PC-3 (cell line): ENCODE results near the gene KANSL1L.

Source experiments
- EZH2 ChIP-seq: fragments of 300-600 bp; sonication (generic); IDR thresholded peaks from one replicate; pipeline ENCODE4 v1.6.1; 2017; ENCODE audit warnings: antibody characterized with exemption, mild to moderate bottlenecking, low read length; ENCODE audit not compliant: unreplicated experiment
- EZH2phosphoT487 ChIP-seq: fragments of 300-600 bp; sonication (generic); IDR thresholded peaks from 2 replicates; pipeline ENCODE4 v1.6.1; 2018; ENCODE audit warnings: mild to moderate bottlenecking, antibody characterized with exemption, low read length, borderline replicate concordance
- TF ChIP-seq, protein P1 (sequence below): fragments of 300-600 bp; sonication (generic); conservative IDR thresholded peaks from 2 replicates; pipeline ENCODE4 v1.5.1; 2017; ENCODE audit warnings: antibody characterized with exemption, low read depth, mild to moderate bottlenecking, low read length

DNA sequence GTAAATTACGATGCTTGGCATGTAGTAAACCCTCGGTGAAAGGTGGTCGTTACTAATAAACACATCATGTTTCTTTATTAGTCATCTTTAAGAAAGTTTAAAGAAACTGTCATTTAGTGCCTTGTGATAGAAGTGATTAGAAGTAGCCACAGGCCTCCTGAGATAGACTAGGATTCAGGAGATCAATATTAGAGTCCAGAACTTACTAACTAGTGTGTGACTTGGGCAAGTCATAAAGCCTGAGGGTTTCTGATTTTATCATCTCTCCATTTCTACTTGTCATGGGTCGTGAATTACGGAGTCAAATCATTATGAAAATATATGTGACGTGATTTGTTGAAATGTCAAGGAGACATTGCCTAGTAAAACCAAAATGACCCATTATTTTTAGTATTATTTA lies 162.1 kb downstream of the KANSL1L start:
- TF ChIP-seq, protein P1, sequence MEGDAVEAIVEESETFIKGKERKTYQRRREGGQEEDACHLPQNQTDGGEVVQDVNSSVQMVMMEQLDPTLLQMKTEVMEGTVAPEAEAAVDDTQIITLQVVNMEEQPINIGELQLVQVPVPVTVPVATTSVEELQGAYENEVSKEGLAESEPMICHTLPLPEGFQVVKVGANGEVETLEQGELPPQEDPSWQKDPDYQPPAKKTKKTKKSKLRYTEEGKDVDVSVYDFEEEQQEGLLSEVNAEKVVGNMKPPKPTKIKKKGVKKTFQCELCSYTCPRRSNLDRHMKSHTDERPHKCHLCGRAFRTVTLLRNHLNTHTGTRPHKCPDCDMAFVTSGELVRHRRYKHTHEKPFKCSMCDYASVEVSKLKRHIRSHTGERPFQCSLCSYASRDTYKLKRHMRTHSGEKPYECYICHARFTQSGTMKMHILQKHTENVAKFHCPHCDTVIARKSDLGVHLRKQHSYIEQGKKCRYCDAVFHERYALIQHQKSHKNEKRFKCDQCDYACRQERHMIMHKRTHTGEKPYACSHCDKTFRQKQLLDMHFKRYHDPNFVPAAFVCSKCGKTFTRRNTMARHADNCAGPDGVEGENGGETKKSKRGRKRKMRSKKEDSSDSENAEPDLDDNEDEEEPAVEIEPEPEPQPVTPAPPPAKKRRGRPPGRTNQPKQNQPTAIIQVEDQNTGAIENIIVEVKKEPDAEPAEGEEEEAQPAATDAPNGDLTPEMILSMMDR = no peak
- TF ChIP-seq EZH2 = no peak
- TF ChIP-seq EZH2phosphoT487 = no peak
